ENCODE measurements around the gene MED15.

DNA sequence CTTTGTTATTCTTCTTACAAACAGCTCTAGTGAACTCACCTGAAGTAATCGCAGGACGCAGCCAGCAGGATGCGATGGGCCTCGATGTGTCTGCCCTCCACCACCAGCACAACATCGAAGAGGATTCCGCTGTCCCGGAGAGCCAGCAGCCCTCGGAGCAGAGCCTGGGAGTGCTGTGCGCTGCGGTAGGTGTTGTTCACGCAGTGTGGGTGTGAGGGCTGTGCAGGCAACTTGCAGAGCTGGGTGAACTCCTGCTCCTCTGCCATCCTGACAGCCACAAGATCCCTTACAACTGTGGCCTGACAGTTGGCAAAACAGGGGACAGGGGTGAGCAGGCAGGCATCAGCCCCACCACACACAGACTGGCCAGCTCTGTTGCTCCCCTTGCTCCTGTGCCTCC is 18.5 kb upstream of the MED15 start:
- no peak for TF ChIP-seq POLR2A (IDR thresholded peaks at IDR 0.05; ENCODE audit: low read depth, low read length)
- no peak for TF ChIP-seq TAF1 (IDR thresholded peaks at IDR 0.05; ENCODE audit: borderline replicate concordance, low read depth, low read length)
- TF ChIP-seq, protein P1, sequence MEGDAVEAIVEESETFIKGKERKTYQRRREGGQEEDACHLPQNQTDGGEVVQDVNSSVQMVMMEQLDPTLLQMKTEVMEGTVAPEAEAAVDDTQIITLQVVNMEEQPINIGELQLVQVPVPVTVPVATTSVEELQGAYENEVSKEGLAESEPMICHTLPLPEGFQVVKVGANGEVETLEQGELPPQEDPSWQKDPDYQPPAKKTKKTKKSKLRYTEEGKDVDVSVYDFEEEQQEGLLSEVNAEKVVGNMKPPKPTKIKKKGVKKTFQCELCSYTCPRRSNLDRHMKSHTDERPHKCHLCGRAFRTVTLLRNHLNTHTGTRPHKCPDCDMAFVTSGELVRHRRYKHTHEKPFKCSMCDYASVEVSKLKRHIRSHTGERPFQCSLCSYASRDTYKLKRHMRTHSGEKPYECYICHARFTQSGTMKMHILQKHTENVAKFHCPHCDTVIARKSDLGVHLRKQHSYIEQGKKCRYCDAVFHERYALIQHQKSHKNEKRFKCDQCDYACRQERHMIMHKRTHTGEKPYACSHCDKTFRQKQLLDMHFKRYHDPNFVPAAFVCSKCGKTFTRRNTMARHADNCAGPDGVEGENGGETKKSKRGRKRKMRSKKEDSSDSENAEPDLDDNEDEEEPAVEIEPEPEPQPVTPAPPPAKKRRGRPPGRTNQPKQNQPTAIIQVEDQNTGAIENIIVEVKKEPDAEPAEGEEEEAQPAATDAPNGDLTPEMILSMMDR (IDR thresholded peaks at IDR 0.05 in 2 of 3, conservative IDR thresholded peaks at IDR 0.05 in 1 of 3; ENCODE audit: control insufficient read depth in 2 of 3, extremely low read depth in 1 of 3, insufficient read depth in 1 of 3, low read depth in 3 of 3, low read length in 3 of 3), result no peak
- no peak for TF ChIP-seq EGR1 (IDR thresholded peaks at IDR 0.05; ENCODE audit: borderline replicate concordance in 1 of 2, low read depth in 2 of 2, low read length in 2 of 2)
- no peak for TF ChIP-seq EZH2 (IDR thresholded peaks at IDR 0.05; ENCODE audit: borderline replicate concordance, control insufficient read depth, low read depth, low read length)
- no peak for TF ChIP-seq ESRRA (IDR thresholded peaks at IDR 0.05; ENCODE audit: low read length)
- TF ChIP-seq POU2F2 (IDR thresholded peaks at IDR 0.05; ENCODE audit: borderline replicate concordance, low read depth, low read length), result no peak
- TF ChIP-seq ZNF274 (IDR thresholded peaks at IDR 0.05; ENCODE audit: insufficient read depth, insufficient read length), result no peak
- no peak for TF ChIP-seq SRF (IDR thresholded peaks at IDR 0.05; ENCODE audit: low read depth in 2 of 2, low read length in 2 of 2)
- TF ChIP-seq, protein P2, sequence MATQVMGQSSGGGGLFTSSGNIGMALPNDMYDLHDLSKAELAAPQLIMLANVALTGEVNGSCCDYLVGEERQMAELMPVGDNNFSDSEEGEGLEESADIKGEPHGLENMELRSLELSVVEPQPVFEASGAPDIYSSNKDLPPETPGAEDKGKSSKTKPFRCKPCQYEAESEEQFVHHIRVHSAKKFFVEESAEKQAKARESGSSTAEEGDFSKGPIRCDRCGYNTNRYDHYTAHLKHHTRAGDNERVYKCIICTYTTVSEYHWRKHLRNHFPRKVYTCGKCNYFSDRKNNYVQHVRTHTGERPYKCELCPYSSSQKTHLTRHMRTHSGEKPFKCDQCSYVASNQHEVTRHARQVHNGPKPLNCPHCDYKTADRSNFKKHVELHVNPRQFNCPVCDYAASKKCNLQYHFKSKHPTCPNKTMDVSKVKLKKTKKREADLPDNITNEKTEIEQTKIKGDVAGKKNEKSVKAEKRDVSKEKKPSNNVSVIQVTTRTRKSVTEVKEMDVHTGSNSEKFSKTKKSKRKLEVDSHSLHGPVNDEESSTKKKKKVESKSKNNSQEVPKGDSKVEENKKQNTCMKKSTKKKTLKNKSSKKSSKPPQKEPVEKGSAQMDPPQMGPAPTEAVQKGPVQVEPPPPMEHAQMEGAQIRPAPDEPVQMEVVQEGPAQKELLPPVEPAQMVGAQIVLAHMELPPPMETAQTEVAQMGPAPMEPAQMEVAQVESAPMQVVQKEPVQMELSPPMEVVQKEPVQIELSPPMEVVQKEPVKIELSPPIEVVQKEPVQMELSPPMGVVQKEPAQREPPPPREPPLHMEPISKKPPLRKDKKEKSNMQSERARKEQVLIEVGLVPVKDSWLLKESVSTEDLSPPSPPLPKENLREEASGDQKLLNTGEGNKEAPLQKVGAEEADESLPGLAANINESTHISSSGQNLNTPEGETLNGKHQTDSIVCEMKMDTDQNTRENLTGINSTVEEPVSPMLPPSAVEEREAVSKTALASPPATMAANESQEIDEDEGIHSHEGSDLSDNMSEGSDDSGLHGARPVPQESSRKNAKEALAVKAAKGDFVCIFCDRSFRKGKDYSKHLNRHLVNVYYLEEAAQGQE (IDR thresholded peaks at IDR 0.05; ENCODE audit: low read depth, low read length), result no peak
- no peak for TF ChIP-seq HCFC1 (IDR thresholded peaks at IDR 0.05; ENCODE audit: low read length)
- no peak for TF ChIP-seq POLR2AphosphoS5 (IDR thresholded peaks at IDR 0.05; ENCODE audit: low read length)

All from GM12878 (cell line).